ENCODE results near the gene KLHL25.

- TF ChIP-seq CTCF (IDR thresholded peaks at IDR 0.05; ENCODE audit: poor library complexity, severe bottlenecking) (no peak), POLR2AphosphoS5 (IDR thresholded peaks at IDR 0.05) (no peak), SMC3 (conservative IDR thresholded peaks at IDR 0.05; ENCODE audit: poor library complexity) (no peak)
These were observed 25.2 kb upstream of the KLHL25 start for GRCh38 chr15:85819938-85820337.

Data from neural cell (in vitro differentiated cells).